CD4-positive, alpha-beta T cell (primary cell): ENCODE measurements around the gene CLEC16A. TPM values are rescaled to one million over a fixed set of nuclear protein-coding genes. Genes with fewer than 3 reads are reported as not detected.

Source experiments
- ATAC-seq: fragments of 200-7000 bp; cut with Tn5 transposase; one replicate; pipeline ENCODE4 v1.10.0; 2022; ENCODE audit warnings: mild to moderate bottlenecking; ENCODE audit not compliant: poor library complexity
- CTCF ChIA-PET: fragments of 350-600 bp; sonication (Branson Sonifier 250); formaldehyde crosslinking; loops from one replicate; lab custom pipeline; 2021; ENCODE audit warnings: antibody characterized with exemption, inconsistent platforms; lab: Charles Lee
- POLR2A ChIA-PET: fragments of 350-600 bp; sonication (Branson Sonifier 250); formaldehyde crosslinking; loops from one replicate; lab custom pipeline; 2021; ENCODE audit warnings: antibody characterized with exemption, inconsistent platforms; lab: Charles Lee
- DNase-seq, 14 experiments: peaks; one replicate each; pipeline ENCODE4 v3.0.0-alpha.2; 2013 to 2020; ENCODE audit warnings: mixed read lengths in 2 of 14
- H3K27ac ChIP-seq, 2 donors: one replicate each; pipeline versions ENCODE4 v1.5.1 to v1.7.0; 2013; ENCODE audit warnings: low read length in 2 of 2, low read depth in 1 of 2, mild to moderate bottlenecking in 1 of 2
- H3K27me3 ChIP-seq, 2 experiments: 1 replicate in 1 of 2; 2 replicates in 1 of 2; pipeline versions ENCODE4 v1.6.1 to v1.7.0; 2013; ENCODE audit warnings: low read length in 2 of 2, control low read depth in 1 of 2, mild to moderate bottlenecking in 1 of 2, moderate library complexity in 1 of 2; ENCODE audit not compliant: insufficient read depth in 2 of 2, control insufficient read depth in 1 of 2
- H3K36me3 ChIP-seq: one replicate; pipeline ENCODE4 v1.6.1; 2013; ENCODE audit warnings: low read length, control low read depth; ENCODE audit not compliant: insufficient read depth
- H3K4me1 ChIP-seq: one replicate; pipeline ENCODE4 v1.6.1; 2013; ENCODE audit warnings: low read length, control low read depth; ENCODE audit not compliant: insufficient read depth
- H3K4me3 ChIP-seq: one replicate; pipeline ENCODE4 v1.5.1; 2013; ENCODE audit warnings: mild to moderate bottlenecking, low read length, moderate library complexity
- H3K9me3 ChIP-seq, 2 experiments: 1 replicate in 1 of 2; 2 replicates in 1 of 2; pipeline versions ENCODE4 v1.6.1 to v1.7.0; 2013; ENCODE audit warnings: low read length in 2 of 2, mild to moderate bottlenecking in 2 of 2, control low read depth in 1 of 2, moderate library complexity in 1 of 2; ENCODE audit not compliant: control insufficient read depth in 1 of 2, insufficient read depth in 1 of 2
- H3K27ac Mint-ChIP-seq: one replicate; pipeline ENCODE4 v1.8.0; 2020; ENCODE audit warnings: mixed read lengths
- H3K27me3 Mint-ChIP-seq: one replicate; pipeline ENCODE4 v1.8.0; 2021; ENCODE audit warnings: mixed read lengths
- H3K36me3 Mint-ChIP-seq: one replicate; pipeline ENCODE4 v1.8.0; 2021; ENCODE audit warnings: low read depth, mixed read lengths
- H3K4me1 Mint-ChIP-seq: one replicate; pipeline ENCODE4 v1.8.0; 2021; ENCODE audit warnings: low read depth, mixed read lengths
- H3K4me3 Mint-ChIP-seq: one replicate; pipeline ENCODE4 v1.8.0; 2020; ENCODE audit warnings: mild to moderate bottlenecking, mixed read lengths
- H3K9me3 Mint-ChIP-seq: one replicate; pipeline ENCODE4 v1.8.0; 2020; ENCODE audit warnings: mixed read lengths
- CTCF ChIP-seq: fragments of 200-600 bp; IDR thresholded peaks from one replicate; pipeline ENCODE4 v1.8.0; 2022; ENCODE audit warnings: antibody characterized with exemption, mild to moderate bottlenecking
- intact Hi-C, 2 experiments: fragments of 100-400 bp; cut with DNase I in 1 of 2; cut with micrococcal nuclease in 1 of 2; formaldehyde crosslinking; loops; one replicate each; pipeline versions ENCODE4 v1.15.1 to v1.9.0; 2023 to 2025; cut with DNase I, micrococcal nuclease
- total RNA-seq, 174 experiments: library from RNA in 2 of 174; stranded (reverse) in 2 of 174; gene quantifications; one replicate each; pipeline ENCODE4 v1.2.3 and lab custom pipeline; 2021 to 2026

CLEC16A gene
- total RNA-seq, 2 experiments from 2014 or later: 21.7 to 22.7 TPM

GRCh38 chr16:11114366-11115164, 170.2 kb downstream of the CLEC16A start:
- POLR2A ChIA-PET: interaction anchor here (0.6 to 1.3 kb wide), 2 partner anchors 51 to 138 kb away, joined by 3 read pairs; no protein-coding TSS in a partner anchor

GRCh38 chr16:11117576-11118211, 173.3 kb downstream of the CLEC16A start:
- CTCF ChIA-PET: no interaction called here
- Mint-ChIP-seq H3K4me3 (no peak overlapping the region), H3K27me3 (no peaks in the 10 kb centered on the region), H3K9me3 (no peaks in the 10 kb centered on the region), H3K36me3 (peaks cover 23% of the 10 kb centered on the region), H3K4me1 (peaks cover 25% of the 10 kb centered on the region), H3K27ac (no peak overlapping the region)
- intact Hi-C loops: loop anchor here in 1 of 2 experiments (10.0 kb wide), 1 partner anchor 137 kb away; the partner anchor contains the start of gene SOCS1
- DNase-seq: no peak
- Histone ChIP-seq H3K9me3 (no peaks in the 10 kb centered on the region), H3K36me3 (peaks cover 11% of the 10 kb centered on the region), H3K4me1 (peaks cover 26% of the 10 kb centered on the region), H3K27ac (no peak overlapping the region), H3K27me3 (no peaks in the 10 kb centered on the region), H3K4me3 (no peak overlapping the region)
- no peak for TF ChIP-seq CTCF
- POLR2A ChIA-PET: no interaction called here
- ATAC-seq: no peak

More at GRCh38 chr16:11114366-11115164, 170.2 kb downstream of the CLEC16A start:
- CTCF ChIA-PET: no interaction called here
- Histone ChIP-seq H3K27ac (peak overlapping the region in 1 of 2 donors; percentile 0), H3K4me3 (no peak overlapping the region), H3K9me3 (peaks cover 7% of the 10 kb centered on the region in 2 experiments), H3K36me3 (peaks cover 2% of the 10 kb centered on the region), H3K27me3 (no peaks in the 10 kb centered on the region), H3K4me1 (peaks cover 30% of the 10 kb centered on the region)
- Mint-ChIP-seq H3K27ac (peak overlapping the region; percentile 56), H3K27me3 (no peaks in the 10 kb centered on the region), H3K36me3 (no peaks in the 10 kb centered on the region), H3K4me1 (peaks cover 30% of the 10 kb centered on the region), H3K4me3 (peak overlapping the region; percentile 71), H3K9me3 (no peaks in the 10 kb centered on the region)
- TF ChIP-seq CTCF: no peak
- intact Hi-C loops: loop anchor here in 1 of 2 experiments (10.0 kb wide), 1 partner anchor 140 kb away; the partner anchor contains the start of gene SOCS1
- DNase-seq (peak in 3 of 14 experiments; percentile 22 to 61 (median 33)), ATAC-seq (peak; percentile 71)

GRCh38 chr16:11118479-11118878, 174.1 kb downstream of the CLEC16A start:
- Histone ChIP-seq H3K4me1 (peaks cover 18% of the 10 kb centered on the region), H3K9me3 (no peaks in the 10 kb centered on the region), H3K36me3 (peaks cover 17% of the 10 kb centered on the region), H3K4me3 (no peak overlapping the region), H3K27me3 (no peaks in the 10 kb centered on the region), H3K27ac (no peak overlapping the region)
- no peak overlapping the region for H3K27ac Mint-ChIP-seq
- H3K9me3 Mint-ChIP-seq: no peaks in the 10 kb centered on the region
- no peak overlapping the region for H3K4me3 Mint-ChIP-seq
- TF ChIP-seq CTCF: no peak
- CTCF ChIA-PET: no interaction called here
- intact Hi-C loops: loop anchor here in 1 of 2 experiments (10.0 kb wide), 1 partner anchor 136 kb away; the partner anchor contains the start of gene SOCS1
- ATAC-seq (no peak), DNase-seq (no peak)
- no peaks in the 10 kb centered on the region for H3K27me3 Mint-ChIP-seq
- POLR2A ChIA-PET: no interaction called here
- H3K4me1 Mint-ChIP-seq: peaks cover 18% of the 10 kb centered on the region
- peaks cover 29% of the 10 kb centered on the region for H3K36me3 Mint-ChIP-seq
